ENCODE data around the gene RTL5. TPM values are rescaled to one million over a fixed set of nuclear protein-coding genes. Genes with fewer than 3 reads are reported as not detected.

The RTL5 gene
- total and polyA plus RNA-seq, 2 donors (not counting 1 experiment from before 2014, with no cell fraction given), result 4.2 to 4.5 TPM

DNA sequence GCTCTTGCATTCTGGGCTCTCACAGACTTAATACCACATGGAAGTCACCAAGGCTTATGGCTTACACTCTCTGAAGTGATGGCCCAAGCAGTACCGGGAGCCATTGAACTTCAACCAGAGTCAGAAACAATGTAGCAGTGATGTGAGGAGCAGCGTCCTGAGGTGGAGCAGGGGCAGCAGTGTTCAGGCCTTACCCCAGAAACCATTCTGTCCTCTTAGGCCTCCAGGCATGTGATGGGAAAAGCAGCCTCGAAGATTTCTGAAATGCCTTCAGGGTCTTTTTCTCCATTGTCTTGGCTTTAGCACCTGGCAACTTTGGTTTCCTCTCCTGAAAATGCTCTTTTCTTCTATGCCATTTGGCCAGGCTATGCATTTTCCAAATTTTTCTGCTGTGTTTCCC is 27.1 kb upstream of the RTL5 start:
- H3K27me3 ChIP-seq (ENCODE audit: control insufficient read depth, insufficient read depth, low read length), result no peaks in the 10 kb centered on the region
- no peaks in the 10 kb centered on the region for H3K36me3 ChIP-seq (ENCODE audit: control insufficient read depth, insufficient read depth, low read length)
- no peaks in the 10 kb centered on the region for H3K79me2 ChIP-seq (ENCODE audit: control insufficient read depth, insufficient read depth, low read length)
- H3K9ac ChIP-seq (ENCODE audit: insufficient read depth, low read length), result no peak overlapping the region
- no peaks in the 10 kb centered on the region for H3K9me3 ChIP-seq (ENCODE audit: control insufficient read depth, insufficient read depth, low read depth, low read length)
- DNase-seq (ENCODE audit: low read depth in 2 of 2), result no peak
- H3K4me3 ChIP-seq (replicated peaks in 1 of 4; ENCODE audit: control extremely low read depth in 1 of 4, insufficient read depth in 1 of 4, low read depth in 3 of 4, low read length in 4 of 4), result no peak overlapping the region
- H3K4me1 ChIP-seq (ENCODE audit: control insufficient read depth, extremely low read depth, insufficient read depth, low read length), result no peaks in the 10 kb centered on the region
- TF ChIP-seq EZH2 (IDR thresholded peaks at IDR 0.05; ENCODE audit: low read length, missing control alignments), result no peak
- no peak for TF ChIP-seq CTCF (conservative IDR thresholded peaks at IDR 0.05 in 1 of 2, IDR thresholded peaks at IDR 0.05 in 1 of 2; ENCODE audit: low read depth in 1 of 2, low read length in 2 of 2)
- no peak overlapping the region for H3K27ac ChIP-seq (ENCODE audit: insufficient read depth, low read length)
- no peak overlapping the region for H2AFZ ChIP-seq (ENCODE audit: low read length)
- no peaks in the 10 kb centered on the region for H4K20me1 ChIP-seq (ENCODE audit: control insufficient read depth, extremely low read depth, insufficient read depth, low read length)
- no peak overlapping the region for H3K4me2 ChIP-seq (ENCODE audit: extremely low read depth, insufficient read depth, low read length)

- Histone ChIP-seq H3K4me1 (ENCODE audit: control insufficient read depth, extremely low read depth, insufficient read depth, low read length) (no peaks in the 10 kb centered on the region), H3K9ac (ENCODE audit: insufficient read depth, low read length) (no peak overlapping the region), H4K20me1 (ENCODE audit: control insufficient read depth, extremely low read depth, insufficient read depth, low read length) (no peaks in the 10 kb centered on the region), H3K4me3 (replicated peaks in 1 of 4; ENCODE audit: control extremely low read depth in 1 of 4, insufficient read depth in 1 of 4, low read depth in 3 of 4, low read length in 4 of 4) (no peak overlapping the region), H3K4me2 (ENCODE audit: extremely low read depth, insufficient read depth, low read length) (no peak overlapping the region), H3K36me3 (ENCODE audit: control insufficient read depth, insufficient read depth, low read length) (no peaks in the 10 kb centered on the region), H3K27ac (ENCODE audit: insufficient read depth, low read length) (no peak overlapping the region), H3K79me2 (ENCODE audit: control insufficient read depth, insufficient read depth, low read length) (no peaks in the 10 kb centered on the region), H2AFZ (ENCODE audit: low read length) (no peak overlapping the region), H3K27me3 (ENCODE audit: control insufficient read depth, insufficient read depth, low read length) (no peaks in the 10 kb centered on the region), H3K9me3 (ENCODE audit: control insufficient read depth, insufficient read depth, low read depth, low read length) (no peaks in the 10 kb centered on the region)
- DNase-seq (ENCODE audit: low read depth in 2 of 2), result no peak
- TF ChIP-seq CTCF (conservative IDR thresholded peaks at IDR 0.05 in 1 of 2, IDR thresholded peaks at IDR 0.05 in 1 of 2; ENCODE audit: low read depth in 1 of 2, low read length in 2 of 2) (no peak), EZH2 (IDR thresholded peaks at IDR 0.05; ENCODE audit: low read length, missing control alignments) (no peak)
Observed at GRCh38 chrX:72146527-72146926, 14.8 kb upstream of the RTL5 start.

- no peaks in the 10 kb centered on the region for H3K9me3 ChIP-seq (ENCODE audit: control insufficient read depth, insufficient read depth, low read depth, low read length)
Observed at GRCh38 chrX:72145181-72145580, 13.5 kb upstream of the RTL5 start.

More at GRCh38 chrX:72145181-72145580, 13.5 kb upstream of the RTL5 start:
- Histone ChIP-seq H3K27me3 (ENCODE audit: control insufficient read depth, insufficient read depth, low read length) (no peaks in the 10 kb centered on the region), H3K4me1 (ENCODE audit: control insufficient read depth, extremely low read depth, insufficient read depth, low read length) (no peaks in the 10 kb centered on the region), H3K4me2 (ENCODE audit: extremely low read depth, insufficient read depth, low read length) (no peak overlapping the region), H3K79me2 (ENCODE audit: control insufficient read depth, insufficient read depth, low read length) (no peaks in the 10 kb centered on the region), H3K4me3 (replicated peaks in 1 of 4; ENCODE audit: control extremely low read depth in 1 of 4, insufficient read depth in 1 of 4, low read depth in 3 of 4, low read length in 4 of 4) (no peak overlapping the region), H3K27ac (ENCODE audit: insufficient read depth, low read length) (no peak overlapping the region), H3K9ac (ENCODE audit: insufficient read depth, low read length) (no peak overlapping the region), H3K36me3 (ENCODE audit: control insufficient read depth, insufficient read depth, low read length) (no peaks in the 10 kb centered on the region), H4K20me1 (ENCODE audit: control insufficient read depth, extremely low read depth, insufficient read depth, low read length) (no peaks in the 10 kb centered on the region), H2AFZ (ENCODE audit: low read length) (no peak overlapping the region)
- DNase-seq (ENCODE audit: low read depth in 2 of 2), result no peak
- TF ChIP-seq EZH2 (IDR thresholded peaks at IDR 0.05; ENCODE audit: low read length, missing control alignments) (no peak), CTCF (conservative IDR thresholded peaks at IDR 0.05 in 1 of 2, IDR thresholded peaks at IDR 0.05 in 1 of 2; ENCODE audit: low read depth in 1 of 2, low read length in 2 of 2) (no peak)
